EH (cell line): ENCODE results near the gene COL6A2.
A peak's percentile ranks its signal among the peaks of the same experiment; 100 is the strongest.
"Not testable (repeated sequence)": the region's sequence is repeated elsewhere in the genome, so short reads cannot be mapped to it uniquely, and the experiment has no call there.

Source experiments
- DNase-seq: peaks from one replicate; pipeline ENCODE4 v3.0.0-alpha.2; 2015; ENCODE audit warnings: low read depth

COL6A2 gene

GRCh38 chr21:46061063-46061462 lies 36.8 kb upstream of the COL6A2 start:
- no peak for DNase-seq

GRCh38 chr21:46061518-46061917 lies 36.4 kb upstream of the COL6A2 start:
- DNase-seq = no peak

GRCh38 chr21:46061950-46062349 lies 36.0 kb upstream of the COL6A2 start:
- no peak for DNase-seq

- no peak for DNase-seq
Measured at GRCh38 chr21:46062471-46063211, 35.3 kb upstream of the COL6A2 start.

GRCh38 chr21:46063227-46063626 lies 34.7 kb upstream of the COL6A2 start:
- DNase-seq = no peak

- DNase-seq = no peak
Measured at GRCh38 chr21:46063734-46064680, 33.9 kb upstream of the COL6A2 start.

- no peak for DNase-seq
Measured at GRCh38 chr21:46064870-46065214, 33.1 kb upstream of the COL6A2 start.

GRCh38 chr21:46065215-46065913 lies 32.5 kb upstream of the COL6A2 start:
- peak; percentile 59 for DNase-seq

- no peak for DNase-seq
Measured at GRCh38 chr21:46065914-46066551, 31.9 kb upstream of the COL6A2 start.

- DNase-seq = peak; percentile 62
Measured at GRCh38 chr21:46066591-46067331, 31.2 kb upstream of the COL6A2 start.

GRCh38 chr21:46067505-46068201 lies 30.3 kb upstream of the COL6A2 start:
- DNase-seq = no peak

GRCh38 chr21:46068516-46069079 lies 29.3 kb upstream of the COL6A2 start:
- DNase-seq = no peak

GRCh38 chr21:46069166-46069565 lies 28.7 kb upstream of the COL6A2 start:
- DNase-seq = no peak

GRCh38 chr21:46069719-46070279 lies 28.1 kb upstream of the COL6A2 start:
- no peak for DNase-seq

- DNase-seq = no peak
Measured at GRCh38 chr21:46071082-46071481, 26.8 kb upstream of the COL6A2 start.

GRCh38 chr21:46076724-46077123 lies 21.2 kb upstream of the COL6A2 start:
- not testable (repeated sequence) for DNase-seq

GRCh38 chr21:46077674-46078101 lies 20.2 kb upstream of the COL6A2 start:
- DNase-seq = no peak

- DNase-seq = peak; percentile 60
Measured at GRCh38 chr21:46078322-46078977, 19.5 kb upstream of the COL6A2 start.

GRCh38 chr21:46078978-46079351 lies 18.9 kb upstream of the COL6A2 start:
- no peak for DNase-seq
